Measurements from ENCODE around the gene OXLD1.

OXLD1 gene

DNA sequence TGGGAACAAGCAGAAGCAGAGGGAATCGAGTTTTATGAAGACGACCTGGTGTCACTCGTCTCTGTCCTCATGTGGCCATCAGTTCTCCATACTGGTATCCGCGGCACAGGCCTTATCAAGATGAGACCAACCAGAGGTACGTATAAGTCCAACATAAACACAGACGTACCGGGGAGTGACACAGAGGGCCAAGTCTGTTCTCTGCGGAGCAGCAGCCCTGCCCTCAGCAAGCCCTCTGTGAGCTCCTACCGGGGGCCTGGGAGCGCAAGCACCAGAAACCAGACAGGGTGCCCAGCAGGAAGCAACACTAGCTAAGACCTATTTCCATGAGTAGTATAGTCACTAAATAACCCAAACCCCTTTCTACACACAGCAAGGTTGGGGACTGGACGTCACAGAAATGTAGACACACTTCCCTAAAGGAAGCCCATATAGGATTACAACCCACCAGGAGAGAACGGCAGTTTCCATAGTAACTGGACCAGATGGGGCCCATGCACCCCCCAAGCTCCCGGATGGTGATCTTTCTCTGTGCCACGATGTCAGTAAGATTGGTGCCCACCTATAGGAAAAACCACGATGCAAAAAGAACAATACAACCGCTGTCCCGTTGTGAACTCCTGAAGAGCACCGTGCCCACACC lies 16.3 kb upstream of the OXLD1 start:
- no peak for DNase-seq

DNA sequence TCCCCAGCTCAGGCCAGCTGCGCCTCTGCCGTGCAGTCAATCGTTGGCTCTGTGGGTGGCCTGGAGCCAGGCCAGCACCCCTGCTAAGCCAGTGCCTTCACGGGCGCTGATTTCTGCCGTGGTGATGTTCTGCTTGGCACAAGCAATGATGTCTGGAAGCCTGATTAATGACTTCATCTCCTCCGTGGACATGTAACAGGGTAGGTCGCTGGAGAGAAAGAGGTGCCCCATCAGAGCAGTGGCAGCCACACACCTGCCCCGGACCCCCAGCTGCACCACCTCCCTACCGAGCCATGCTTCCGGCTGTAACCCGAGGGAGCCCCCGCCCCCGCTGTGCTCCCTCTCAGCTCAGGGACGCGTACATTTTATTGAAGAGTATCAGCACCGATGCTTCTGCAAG lies 15.3 kb upstream of the OXLD1 start:
- no peak for DNase-seq

GRCh38 chr17:81680150-81680549 lies 13.7 kb upstream of the OXLD1 start:
- no peak for DNase-seq

- no peak for DNase-seq
These were observed 10.5 kb upstream of the OXLD1 start for GRCh38 chr17:81676906-81677305.

GRCh38 chr17:81675515-81676221 lies 9.3 kb upstream of the OXLD1 start:
- peak; percentile 46 for DNase-seq

GRCh38 chr17:81673561-81674258 lies 7.3 kb upstream of the OXLD1 start:
- DNase-seq = no peak

DNA sequence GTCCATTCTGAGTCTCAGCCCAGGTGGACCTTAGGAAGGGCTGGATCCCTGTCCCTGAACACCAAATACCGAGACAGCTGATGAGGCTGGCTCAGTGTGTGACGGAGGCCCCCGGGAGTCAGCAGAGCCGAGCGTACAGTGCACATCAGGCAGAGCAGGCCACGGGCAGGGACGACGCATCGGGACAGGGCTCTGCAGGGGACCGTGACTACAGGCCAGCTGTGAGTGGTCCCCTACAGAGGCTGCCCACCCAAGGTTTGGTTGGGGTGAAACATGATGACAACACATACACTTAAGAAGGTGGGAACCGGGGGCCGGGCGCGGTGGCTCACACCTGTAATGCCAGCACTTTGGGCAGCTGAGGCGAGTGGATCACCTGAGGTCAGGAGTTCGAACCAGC lies 6.5 kb upstream of the OXLD1 start:
- no peak for DNase-seq

DNA sequence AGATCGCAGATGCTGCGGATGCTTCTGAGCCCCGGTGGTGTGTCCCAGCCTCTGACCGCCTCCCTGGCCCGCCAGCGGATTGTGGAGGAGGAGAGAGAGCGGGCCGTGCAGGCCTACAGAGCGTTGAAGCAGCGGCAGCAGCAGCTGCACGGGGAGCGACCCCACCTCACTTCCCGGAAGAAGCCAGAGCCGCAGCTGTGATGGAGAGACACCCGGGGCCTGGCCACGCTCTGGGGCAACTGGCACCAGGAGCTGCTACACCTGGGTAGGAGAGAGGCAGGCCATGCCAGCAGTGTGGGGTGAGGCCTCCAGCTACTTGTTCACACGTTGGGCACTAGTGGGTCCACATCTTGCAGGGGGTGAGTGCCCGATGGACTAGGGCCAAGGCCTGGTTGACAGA lies 6.1 kb upstream of the OXLD1 start:
- no peak for DNase-seq

DNA sequence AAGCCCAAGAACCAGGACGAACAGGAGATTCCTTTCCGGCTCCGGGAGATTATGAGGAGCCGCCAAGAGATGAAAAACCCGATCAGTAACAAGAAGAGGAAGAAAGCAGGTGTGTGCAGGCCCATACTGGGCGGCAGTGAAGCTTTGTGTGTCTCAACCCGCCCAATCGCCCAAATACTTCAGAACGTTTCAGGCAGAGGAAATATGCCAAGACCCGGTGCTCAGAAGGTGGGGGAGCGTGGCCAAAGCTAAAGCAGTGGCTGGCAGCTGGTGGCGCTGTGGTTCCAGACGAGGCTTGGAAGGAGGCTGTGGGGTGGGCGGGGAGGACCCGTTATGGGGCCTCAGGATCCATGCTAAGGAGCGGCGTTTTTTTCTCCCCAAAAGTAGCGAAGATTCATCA lies 1.3 kb upstream of the OXLD1 start:
- no peak for DNase-seq

GRCh38 chr17:81666092-81666341 lies 388 bp downstream of the OXLD1 start:
- DNase-seq = no peak

- peak; percentile 47 for DNase-seq
These were observed 957 bp downstream of the OXLD1 start for GRCh38 chr17:81665205-81666091.

DNA sequence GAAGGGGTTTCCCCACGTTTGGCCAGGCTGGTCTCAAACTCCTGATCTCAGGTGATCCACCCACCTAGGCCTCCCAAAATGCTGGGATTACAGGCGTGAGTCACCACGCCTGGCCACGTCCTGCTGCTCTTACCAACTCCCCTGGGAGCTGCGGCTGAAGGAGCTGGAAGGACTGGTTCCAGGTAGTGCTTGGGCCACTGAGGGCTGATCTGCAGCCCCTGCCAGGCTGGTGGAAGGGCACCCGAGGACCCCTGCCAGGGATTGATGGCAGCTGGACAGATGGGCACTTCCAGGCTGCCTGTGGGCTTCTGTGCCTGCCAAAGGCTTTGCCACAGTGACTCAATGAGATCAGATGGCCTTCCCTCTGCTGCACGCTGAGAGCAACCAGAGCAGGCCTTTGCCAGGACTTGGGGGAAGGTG lies 2.3 kb downstream of the OXLD1 start:
- no peak for DNase-seq

DNA sequence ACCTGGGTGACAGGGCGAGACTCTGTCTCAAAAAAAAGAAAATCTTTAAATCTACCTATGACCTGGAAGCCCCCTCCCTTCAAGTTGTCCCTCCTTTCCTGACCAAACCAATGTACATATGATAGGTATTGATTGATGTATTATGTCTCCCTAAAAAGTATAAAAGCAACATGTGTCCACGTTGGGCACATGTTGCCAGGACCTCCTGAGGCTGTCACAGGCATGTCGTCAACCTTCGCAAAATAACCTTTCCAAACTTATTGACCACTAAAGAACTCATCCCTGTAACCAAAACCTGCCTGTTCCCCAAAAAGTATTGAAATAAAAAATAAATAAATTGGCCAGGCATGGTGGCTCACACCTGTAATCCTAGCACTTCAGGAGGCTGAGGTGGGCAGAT lies 4.4 kb downstream of the OXLD1 start:
- DNase-seq = no peak

DNA sequence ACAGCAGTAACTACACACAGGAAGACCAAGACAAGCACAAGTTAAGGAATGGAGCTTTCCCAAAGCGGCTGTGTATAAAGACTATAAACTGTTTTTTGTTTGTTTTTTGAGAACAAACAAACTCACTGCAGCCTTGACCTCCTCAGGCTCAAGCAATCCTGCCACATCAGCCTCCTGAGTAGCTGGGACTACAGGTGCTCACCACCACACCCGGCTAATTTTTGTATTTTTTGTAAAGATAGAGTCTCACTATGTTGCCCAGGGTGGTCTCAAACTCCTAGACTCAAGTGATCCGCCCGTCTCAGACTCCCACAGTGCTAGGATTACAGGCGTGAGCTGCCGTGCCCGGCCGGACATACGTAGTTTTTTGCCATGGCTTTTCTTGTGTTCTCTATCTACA lies 6.0 kb downstream of the OXLD1 start:
- no peak for DNase-seq

- DNase-seq = no peak
These were observed 7.4 kb downstream of the OXLD1 start for GRCh38 chr17:81659038-81659437.

DNA sequence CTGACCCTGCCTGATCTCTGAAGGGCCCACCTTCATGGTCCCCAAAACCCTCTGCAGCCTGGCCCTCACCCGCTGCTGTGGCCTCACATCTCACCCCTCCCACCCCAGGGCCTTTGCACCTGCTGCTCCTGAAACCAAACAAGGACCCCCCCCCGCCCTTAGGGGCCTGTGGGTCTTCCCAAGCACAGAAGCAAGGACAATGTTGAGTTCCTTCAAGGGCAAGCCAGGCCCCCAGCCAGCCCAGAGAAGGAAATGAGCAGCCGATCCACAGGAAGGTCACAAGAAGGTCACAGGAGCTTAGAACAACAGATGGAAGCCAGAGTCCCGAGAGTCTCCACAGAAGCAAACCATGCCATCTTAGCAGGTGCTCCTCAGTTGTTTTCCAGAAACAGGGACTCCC lies 9.6 kb downstream of the OXLD1 start:
- DNase-seq = no peak

DNA sequence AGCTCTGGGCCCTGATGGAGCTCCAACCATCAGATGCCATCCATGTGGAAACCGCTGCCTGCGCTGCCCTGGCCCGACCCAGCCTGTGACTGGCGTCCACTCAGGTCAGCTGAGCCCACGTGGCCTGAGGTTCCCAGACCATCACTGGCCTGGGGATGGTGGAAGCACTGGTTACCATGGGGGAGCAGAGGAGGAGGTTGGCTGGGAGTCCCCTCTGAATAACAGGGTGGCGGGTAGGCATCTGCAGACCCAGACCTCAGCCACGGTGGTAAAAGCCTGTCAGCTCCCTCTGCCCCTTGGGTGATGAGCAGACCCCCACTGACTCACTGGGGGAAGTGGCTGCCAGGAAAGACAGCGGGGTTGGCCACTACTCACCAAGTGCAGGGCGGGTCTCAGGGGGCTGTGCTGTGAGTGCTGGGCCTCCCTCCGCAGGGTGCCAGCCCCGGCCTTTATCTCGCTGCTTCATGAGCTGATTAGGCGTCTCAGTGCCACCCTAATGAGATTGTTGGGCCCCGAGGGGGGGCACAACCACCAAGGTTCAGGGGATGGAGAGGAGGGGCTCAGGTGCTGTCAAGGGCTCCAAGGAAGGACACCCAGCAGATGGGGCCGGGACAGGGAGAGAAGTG lies 10.2 kb downstream of the OXLD1 start, which contains the start of gene PDE6G:
PDE6G (minus strand) TSS at position 425 of the 626 bp plus-strand sequence. CDS start 3,237 bp downstream, outside the sequence.
- no peak for DNase-seq

DNA sequence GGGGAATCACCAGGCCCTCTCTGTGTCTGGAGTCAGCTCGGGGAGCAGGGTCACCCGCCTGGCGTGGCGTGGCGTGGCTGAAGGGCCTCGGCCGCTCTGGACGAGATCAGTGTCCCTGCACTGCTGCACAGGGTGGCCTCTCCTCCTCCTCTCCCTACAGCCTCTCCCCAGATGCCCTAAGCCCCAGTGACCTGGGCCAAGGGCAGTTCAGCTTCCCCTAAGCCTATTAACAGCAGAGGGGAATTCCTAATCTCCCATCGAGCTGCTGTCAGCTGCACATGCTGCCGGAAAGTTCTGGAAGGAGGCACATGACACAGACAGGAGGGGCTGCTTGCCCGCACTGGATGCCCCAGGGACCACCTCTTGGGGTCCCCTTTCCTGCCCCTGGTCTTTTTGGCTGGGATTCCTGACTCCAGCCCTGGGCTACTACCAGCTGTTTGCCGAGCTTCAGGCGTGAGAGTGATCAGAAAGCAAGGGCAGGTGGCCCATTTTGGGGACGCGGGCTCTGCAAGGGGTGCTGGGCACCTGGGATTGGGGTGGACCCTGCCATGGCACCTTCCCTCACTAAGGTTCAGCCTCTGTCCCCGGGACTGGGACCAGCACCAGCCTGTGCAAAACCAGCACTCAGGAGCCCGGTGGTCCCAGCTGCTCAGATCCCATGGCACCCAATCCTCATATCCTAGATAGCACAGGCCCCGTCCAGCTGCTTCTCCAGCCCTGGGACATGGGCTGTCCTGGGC lies 10.9 kb downstream of the OXLD1 start:
- DNase-seq = no peak

- no peak for DNase-seq
These were observed 13.3 kb downstream of the OXLD1 start for GRCh38 chr17:81652906-81653771.

GRCh38 chr17:81651692-81652091 lies 14.7 kb downstream of the OXLD1 start:
- DNase-seq = no peak

DNA sequence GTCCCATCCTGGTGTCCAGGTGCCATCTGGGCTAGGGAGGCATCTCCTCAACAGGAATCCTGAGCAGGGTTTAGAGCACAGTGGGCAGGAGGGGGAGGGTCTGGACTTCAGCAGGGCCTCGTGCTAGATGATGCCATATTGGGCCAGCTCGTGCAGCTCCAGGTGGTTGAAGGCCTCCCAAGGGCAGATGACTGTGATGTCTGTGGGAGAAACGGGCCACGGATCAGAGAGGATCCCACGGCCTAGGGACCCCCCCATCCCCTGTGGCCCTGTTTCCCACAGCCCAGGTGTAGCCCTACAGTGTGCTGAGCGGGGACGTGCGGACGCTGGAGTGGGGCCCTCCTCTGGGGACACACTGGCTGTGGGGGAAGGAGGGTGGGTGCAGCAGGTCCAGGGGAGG lies 15.5 kb downstream of the OXLD1 start:
- DNase-seq = no peak

Data from activated T-cell treated with anti-CD3 and anti-CD28 coated beads, Interleukin-2, amount 50 U/mL, for 1 hour (primary cell).